COR-L47 (cell line): ENCODE measurements around the gene HNMT.
"Not testable (repeated sequence)": the region's sequence is repeated elsewhere in the genome, so short reads cannot be mapped to it uniquely, and the experiment has no call there.

ENCODE experiments used
- DNase-seq: peaks from one replicate; lab custom pipeline; 2025; lab: John Stamatoyannopoulos, UW

Gene HNMT

DNA sequence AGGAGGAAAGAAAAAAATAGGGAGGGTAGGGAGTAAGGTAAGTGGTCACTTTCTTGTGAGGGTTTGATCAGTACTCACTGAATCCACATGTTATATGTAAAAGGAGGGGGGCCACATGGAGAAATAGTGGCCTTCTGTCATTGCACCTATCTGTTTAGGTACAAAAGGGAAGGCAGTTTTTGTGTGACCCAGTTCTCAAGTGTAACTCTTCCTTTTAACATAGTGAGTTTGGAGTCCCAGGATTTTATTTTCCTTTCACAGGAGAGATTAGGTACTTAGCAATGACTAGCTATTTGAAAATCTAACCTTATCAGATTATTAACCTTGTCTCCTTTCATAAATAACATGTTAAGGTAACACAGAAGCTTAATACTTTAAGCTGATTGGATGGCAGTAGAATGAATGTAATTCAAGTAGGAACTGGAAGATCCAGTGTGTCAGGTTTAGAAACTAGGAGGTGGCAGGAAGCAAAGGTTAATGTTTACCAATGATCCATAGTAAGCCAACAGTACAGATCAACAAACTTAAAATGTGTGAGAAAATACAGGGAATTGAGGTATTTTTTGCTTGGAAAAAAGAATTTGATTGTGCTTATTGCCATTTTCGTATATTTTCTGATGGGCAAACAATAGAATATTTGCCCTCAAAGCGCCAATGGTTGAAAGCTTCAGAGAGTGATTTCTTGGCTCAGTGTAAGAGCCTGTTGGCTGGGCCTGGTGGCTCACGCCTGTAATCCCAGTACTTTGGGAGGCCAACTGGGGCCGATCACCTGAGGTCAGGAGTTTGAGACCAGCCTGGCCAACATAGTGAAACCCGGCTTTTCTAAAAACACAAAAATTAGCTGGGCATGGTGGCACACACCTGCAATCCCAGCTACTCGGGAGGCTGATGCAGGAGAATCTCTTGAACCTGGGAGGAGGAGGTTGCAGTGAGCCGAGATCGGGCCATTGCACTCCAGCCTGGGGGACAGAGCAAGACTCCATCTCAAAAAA is 11.3 kb downstream of the HNMT start:
- DNase-seq: no peak

- DNase-seq: no peak
These were observed 12.0 kb downstream of the HNMT start for GRCh38 chr2:137976274-137976673.

DNA sequence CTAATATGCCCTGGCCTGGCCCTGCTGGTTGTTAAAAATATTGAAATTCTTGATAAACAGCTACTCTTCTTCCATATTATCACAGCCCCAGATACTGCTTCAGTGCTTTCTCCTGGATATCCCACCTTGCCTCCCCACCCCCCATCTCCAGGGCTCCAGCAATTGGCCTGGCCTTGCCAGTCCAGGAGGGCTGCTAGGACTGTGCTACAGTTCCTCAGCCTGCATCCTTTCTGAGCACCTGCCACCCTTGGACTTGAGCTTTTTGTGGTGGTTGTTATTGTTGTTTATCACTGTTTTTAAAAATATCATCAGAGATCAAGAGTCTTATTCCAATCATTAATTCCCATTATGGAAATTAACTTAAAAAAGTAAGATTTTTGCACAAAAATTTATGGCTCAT is 13.5 kb downstream of the HNMT start:
- no peak for DNase-seq

DNA sequence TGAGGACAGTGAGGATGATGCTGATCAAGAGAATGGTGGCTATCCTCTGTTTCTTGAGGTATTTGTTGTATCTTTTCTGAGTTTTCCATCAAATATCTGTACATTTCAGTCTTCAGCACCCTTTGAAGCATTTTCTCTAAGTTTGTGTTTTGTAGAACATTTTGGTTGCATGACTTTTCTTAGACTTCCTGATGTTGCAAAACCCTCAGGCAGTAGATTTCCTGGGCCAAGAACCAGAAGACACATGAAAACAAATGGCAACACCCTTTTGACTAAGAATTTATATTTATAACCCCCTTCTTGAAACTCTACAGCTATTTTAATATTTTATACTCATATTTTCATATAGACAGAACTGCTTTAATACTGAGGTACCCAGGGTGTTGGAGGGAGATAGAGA is 16.2 kb downstream of the HNMT start:
- DNase-seq: no peak

DNA sequence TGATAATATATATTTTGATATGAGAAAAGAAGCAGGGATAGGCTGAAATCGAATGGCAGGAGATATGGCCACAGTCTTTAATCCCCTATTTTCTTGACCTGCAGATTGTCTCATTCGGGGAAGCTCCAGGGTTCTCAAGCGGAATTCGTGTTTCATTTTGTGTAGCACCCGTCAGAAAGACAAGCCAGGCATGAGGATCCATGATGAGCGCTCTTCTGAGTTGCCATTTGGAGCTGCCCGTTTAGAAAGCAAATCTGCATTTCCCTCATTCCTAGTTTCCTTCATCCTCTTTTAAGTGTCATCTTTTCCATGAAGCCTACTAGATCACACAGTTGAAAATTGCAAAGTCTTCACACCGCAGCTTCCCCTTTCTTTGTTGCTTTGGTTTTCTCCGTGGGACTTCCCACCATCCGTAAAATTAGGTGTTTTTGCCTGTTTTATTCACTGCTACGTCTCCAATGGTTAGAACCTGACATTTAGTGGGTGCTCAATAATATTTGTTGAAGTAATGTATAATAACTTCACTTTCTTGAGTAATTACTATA is 16.9 kb downstream of the HNMT start:
- no peak for DNase-seq

- no peak for DNase-seq
These were observed 19.3 kb downstream of the HNMT start for GRCh38 chr2:137983581-137983980.

GRCh38 chr2:137986268-137986667 is 22.0 kb downstream of the HNMT start:
- no peak for DNase-seq

DNA sequence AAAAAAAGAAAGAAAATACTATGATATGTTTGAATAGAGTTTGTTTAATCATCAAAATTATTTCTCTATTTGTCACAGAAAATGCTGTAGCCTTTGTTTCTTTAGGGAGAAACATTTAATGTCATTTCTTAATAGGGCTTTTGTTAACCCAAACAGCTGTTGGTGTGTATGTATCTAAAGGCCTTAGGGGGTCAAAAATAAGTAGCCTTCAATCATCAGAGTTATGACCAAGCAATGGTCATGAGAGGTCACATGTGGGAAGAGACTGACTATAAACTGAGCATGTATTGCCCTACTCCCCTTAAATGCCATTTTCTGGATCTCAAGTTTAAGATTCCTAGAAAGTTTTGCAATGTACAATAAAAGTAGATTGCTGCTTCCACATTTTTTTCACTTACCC is 22.7 kb downstream of the HNMT start:
- DNase-seq: no peak

DNA sequence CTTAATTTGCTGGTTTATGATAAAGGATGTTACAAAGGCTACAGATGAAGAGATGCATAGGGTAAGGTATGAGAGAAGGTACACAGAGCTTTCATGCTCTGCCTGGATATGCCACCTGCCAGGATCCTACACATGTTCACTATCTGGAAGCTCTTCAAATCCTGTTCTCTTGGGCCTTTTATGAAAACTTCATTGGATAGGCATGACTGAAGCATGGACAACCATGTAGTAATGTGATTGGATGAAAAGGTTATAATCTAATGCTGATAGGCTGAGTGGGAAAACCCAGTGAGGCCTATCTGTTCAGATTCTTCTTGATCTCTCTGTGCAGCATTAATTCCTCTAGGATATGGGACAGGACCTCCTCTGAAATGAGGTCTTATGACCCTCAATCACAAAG is 26.8 kb downstream of the HNMT start:
- no peak for DNase-seq

DNA sequence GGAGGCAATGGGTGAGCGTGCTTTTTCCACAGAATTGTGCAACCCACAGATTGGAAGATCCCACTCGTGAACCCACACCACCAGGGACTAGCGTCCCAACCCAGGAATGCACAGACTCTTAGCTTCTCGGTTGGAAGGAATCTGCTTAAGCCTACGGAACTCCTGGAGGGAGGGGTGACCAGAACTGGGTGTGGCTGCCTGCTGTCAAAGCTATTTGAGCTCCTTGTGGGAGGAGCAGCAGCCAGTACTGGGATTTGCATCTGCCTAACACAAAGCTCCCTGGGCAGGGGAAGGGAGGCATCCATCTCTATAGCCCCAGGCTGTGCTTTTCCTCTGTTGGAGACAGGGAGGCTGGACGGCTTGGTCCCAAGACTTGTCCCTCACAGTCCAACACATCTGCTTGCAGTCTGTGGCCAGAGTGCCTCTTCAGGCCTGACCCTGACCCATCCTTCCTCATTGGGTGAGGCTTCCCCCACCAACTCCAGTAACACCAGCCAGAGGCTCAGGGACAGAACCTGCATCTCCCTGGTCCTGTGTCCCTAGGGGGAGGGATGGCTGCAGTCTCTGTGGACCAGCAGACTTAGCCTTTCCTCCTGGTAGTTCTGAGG is 27.9 kb downstream of the HNMT start:
- no peak for DNase-seq

- DNase-seq: not testable (repeated sequence)
These were observed 29.6 kb downstream of the HNMT start for GRCh38 chr2:137993715-137994476.

GRCh38 chr2:137995368-137995767 is 31.1 kb downstream of the HNMT start:
- DNase-seq: not testable (repeated sequence)

GRCh38 chr2:137996158-137996557 is 31.9 kb downstream of the HNMT start:
- not testable (repeated sequence) for DNase-seq

- DNase-seq: no peak
These were observed 33.5 kb downstream of the HNMT start for GRCh38 chr2:137997733-137998132.

GRCh38 chr2:137998503-137998902 is 34.2 kb downstream of the HNMT start:
- no peak for DNase-seq

DNA sequence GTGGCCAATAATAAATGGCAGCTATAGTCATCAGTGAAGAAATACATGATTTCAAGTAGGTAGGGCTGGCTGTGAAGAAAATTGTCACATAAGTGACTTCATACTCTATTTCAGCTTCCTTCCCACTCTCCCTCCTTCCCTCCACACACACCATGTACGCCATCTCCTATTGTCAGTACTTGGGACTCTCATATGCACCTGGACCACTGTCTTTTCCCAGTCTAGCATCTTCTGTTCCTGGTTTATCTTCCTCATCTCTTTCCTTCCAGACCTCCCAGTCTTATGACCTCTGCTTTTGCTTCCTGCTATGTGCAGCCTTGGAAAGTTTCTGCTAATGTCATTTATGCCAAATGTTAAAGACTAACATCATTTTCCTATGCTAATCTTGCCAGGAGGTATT is 35.0 kb downstream of the HNMT start:
- no peak for DNase-seq

DNA sequence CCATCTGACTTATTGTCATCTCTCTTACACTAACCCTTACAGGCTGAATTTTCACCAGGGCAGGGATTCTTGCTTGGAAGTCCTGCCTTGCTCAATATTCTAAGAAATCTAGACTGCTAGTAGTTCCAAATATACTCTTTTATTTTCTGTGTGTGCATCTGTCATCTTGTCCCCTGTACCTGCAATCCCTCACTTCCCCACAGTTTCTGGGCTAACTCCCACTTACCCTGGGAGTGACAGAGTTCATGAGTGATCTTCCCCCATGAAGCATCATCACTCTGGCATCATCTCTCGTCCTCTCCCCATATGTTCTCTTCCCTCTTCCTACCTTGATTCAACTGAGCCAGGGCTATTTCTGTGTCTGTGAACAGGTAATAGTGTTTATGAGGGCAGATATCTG is 35.7 kb downstream of the HNMT start:
- no peak for DNase-seq

DNA sequence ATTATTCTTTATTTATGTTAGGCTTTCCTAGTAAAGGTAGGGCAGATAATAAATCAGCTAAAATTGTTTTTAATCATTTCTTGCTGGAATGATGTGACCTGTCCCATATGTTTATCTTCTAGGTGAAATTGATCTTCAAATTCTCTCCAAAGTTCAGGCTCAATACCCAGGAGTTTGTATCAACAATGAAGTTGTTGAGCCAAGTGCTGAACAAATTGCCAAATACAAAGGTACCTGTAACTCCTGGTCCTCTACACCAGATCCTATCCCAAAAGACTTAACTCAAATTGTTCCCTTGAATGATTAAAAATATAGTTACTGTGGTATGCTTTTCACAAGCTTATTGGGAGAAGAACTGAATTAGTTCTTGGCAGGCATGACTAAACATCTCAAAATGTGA is 36.5 kb downstream of the HNMT start:
- DNase-seq: no peak

DNA sequence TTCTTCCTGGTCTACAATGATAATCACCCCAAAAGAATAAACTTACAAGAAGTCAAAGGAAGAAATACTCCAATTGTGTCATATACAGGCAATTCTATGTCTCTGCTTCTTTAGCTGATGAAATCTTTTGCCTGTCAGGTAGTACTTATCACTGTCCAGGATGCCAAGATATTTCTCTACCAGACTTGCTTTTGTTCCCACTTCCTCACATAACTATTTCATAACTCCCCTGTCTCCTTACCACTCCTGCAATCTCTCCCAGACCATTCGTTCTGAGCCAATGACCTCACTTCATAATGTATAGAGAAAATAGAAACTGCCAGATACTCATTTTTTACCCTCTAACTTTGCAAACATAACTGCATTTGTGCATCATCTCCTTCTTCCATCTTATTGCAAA is 39.1 kb downstream of the HNMT start:
- DNase-seq: no peak

DNA sequence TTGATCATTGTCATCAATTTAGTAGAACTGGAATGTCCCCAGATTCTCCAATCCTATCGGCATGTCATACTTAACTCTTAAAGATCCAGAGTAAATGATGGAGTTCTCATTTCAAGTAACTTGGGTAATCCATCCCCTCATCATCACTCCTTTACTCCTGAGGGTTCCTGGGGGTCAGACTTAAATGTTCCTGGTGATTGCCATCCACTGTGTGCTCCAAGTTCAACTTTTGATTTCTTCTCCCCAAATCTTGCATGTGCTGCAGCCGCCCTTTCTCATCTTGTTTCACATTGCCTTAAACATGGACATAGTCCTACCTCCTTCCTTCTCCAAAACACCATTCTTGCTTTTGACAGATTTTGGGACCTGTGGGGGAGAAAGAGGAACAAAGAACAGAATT is 43.2 kb downstream of the HNMT start:
- DNase-seq: no peak

DNA sequence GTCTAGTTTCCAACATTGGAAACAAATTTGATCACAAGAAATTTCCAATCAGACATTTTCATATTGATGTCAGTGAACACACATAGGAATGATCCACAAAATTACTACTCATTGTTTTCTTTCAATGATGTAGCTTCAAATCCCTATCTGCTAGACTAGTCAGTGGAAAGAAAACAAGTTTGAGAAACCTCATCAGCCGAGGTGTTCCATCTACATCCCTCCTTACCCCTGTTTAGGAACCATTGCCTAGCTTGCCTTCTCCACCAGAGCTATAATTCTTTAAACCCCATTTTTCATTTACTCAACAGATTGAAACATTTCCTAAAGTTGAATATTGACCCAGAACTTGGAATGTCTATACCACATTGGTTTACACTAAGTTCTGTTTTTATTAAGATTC is 45.3 kb downstream of the HNMT start:
- no peak for DNase-seq

DNA sequence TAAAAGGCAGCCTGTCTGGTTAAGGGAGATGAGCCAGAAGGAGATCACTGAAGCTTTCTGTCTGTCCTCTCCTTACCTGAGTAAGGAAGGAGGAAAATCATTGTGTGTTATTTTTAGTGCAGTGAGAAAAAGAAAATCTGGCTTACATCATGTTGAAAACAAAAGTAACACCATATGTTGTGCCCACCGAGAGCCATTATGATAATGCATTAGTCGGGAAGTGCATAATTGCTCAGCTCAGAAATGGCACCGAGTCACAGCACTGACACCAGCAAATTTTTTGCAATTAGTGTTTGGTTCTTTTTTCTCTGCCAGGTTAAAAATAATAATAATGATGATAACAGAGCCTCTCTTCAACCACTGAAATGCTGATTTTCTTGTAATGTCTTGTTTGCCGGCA is 46.6 kb downstream of the HNMT start:
- no peak for DNase-seq
